Activated gamma-delta T cell treated with anti-CD3 and anti-CD28 coated beads, Interleukin-2, amount 50 U/mL, for 16 hours (primary cell): ENCODE results near the gene FCN3.

Experiments used
- DNase-seq: peaks from one replicate; pipeline ENCODE4 v3.0.0-alpha.2; 2020; ENCODE audit warnings: low read depth

FCN3 gene

GRCh38 chr1:27380224-27380623 is 5.6 kb upstream of the FCN3 start:
- no peak for DNase-seq

- DNase-seq, result no peak
Measured at GRCh38 chr1:27379564-27380122, 5.0 kb upstream of the FCN3 start.

- DNase-seq, result no peak
Measured at GRCh38 chr1:27377760-27378495, 3.3 kb upstream of the FCN3 start.

- no peak for DNase-seq
Measured at GRCh38 chr1:27372808-27373690, 1.6 kb downstream of the FCN3 start.

GRCh38 chr1:27372022-27372807 is 2.4 kb downstream of the FCN3 start:
- no peak for DNase-seq

- DNase-seq, result no peak
Measured at GRCh38 chr1:27368869-27369582, 5.6 kb downstream of the FCN3 start.

GRCh38 chr1:27367160-27367650 is 7.4 kb downstream of the FCN3 start:
- DNase-seq, result no peak

- no peak for DNase-seq
Measured at GRCh38 chr1:27366411-27367159, 8.0 kb downstream of the FCN3 start, which contains the start of gene MAP3K6. TSS of gene MAP3K6 (minus strand) at chr1:27366961. CDS start at chr1:27366597, 364 bp downstream.

- DNase-seq, result peak; percentile 44
Measured at GRCh38 chr1:27366113-27366410, 8.6 kb downstream of the FCN3 start.

GRCh38 chr1:27365372-27366112 is 9.1 kb downstream of the FCN3 start:
- DNase-seq, result peak; percentile 54

GRCh38 chr1:27364696-27365371 is 9.8 kb downstream of the FCN3 start:
- DNase-seq, result no peak

GRCh38 chr1:27363766-27364695 is 10.6 kb downstream of the FCN3 start:
- no peak for DNase-seq

GRCh38 chr1:27361553-27361952 is 13.1 kb downstream of the FCN3 start:
- no peak for DNase-seq

GRCh38 chr1:27361044-27361402 is 13.6 kb downstream of the FCN3 start:
- no peak for DNase-seq

- DNase-seq, result no peak
Measured at GRCh38 chr1:27360159-27361043, 14.2 kb downstream of the FCN3 start.

- no peak for DNase-seq
Measured at GRCh38 chr1:27359822-27360158, 14.8 kb downstream of the FCN3 start.

GRCh38 chr1:27358928-27359313 is 15.7 kb downstream of the FCN3 start:
- DNase-seq, result no peak
